K562 (cell line): Measurements from ENCODE around the gene TXN2. TPM values are rescaled to one million over a fixed set of nuclear protein-coding genes. Genes with fewer than 3 reads are reported as not detected.

Experiments
- BHLHE40 ChIP-seq: IDR thresholded peaks from 2 replicates; pipeline ENCODE4 v1.6.1; 2011; ENCODE audit warnings: low read length, improper control_type of control experiment
- CTCFL ChIP-seq: IDR thresholded peaks from 2 replicates; pipeline ENCODE4 v1.6.1; 2011; ENCODE audit warnings: borderline replicate concordance, low read depth, mild to moderate bottlenecking, moderate library complexity, low read length; ENCODE audit not compliant: insufficient read depth, poor library complexity, severe bottlenecking
- ELF4 ChIP-seq: fragments of 450-650 bp; formaldehyde crosslinking; IDR thresholded peaks from 2 replicates; pipeline ENCODE4 v1.4.0; 2022; ENCODE audit warnings: missing genetic modification characterization
- FOXA3 ChIP-seq, 2 experiments: fragments of 450-650 bp in 1 of 2; sonication (generic) in 1 of 2; formaldehyde crosslinking; IDR thresholded peaks in 1 of 2; conservative IDR thresholded peaks in 1 of 2; 2 replicates each; pipeline versions ENCODE4 v1.4.0 to v1.8.0; 2020 to 2022; ENCODE audit warnings: mild to moderate bottlenecking in 2 of 2, missing genetic modification reagents in 1 of 2
- FOXP1 ChIP-seq: sonication (generic); formaldehyde crosslinking; IDR thresholded peaks from 2 replicates; pipeline ENCODE4 v1.8.0; 2022; ENCODE audit warnings: mild to moderate bottlenecking, missing genetic modification reagents
- GABPB2 ChIP-seq: fragments of 250-450 bp; sonication (Bioruptor Pico); conservative IDR thresholded peaks from 2 replicates; pipeline ENCODE4 v1.5.1; 2021; ENCODE audit warnings: mild to moderate bottlenecking
- HDAC2 ChIP-seq: fragments of 450-650 bp; IDR thresholded peaks from 2 replicates; pipeline ENCODE4 v1.6.1; 2016; ENCODE audit warnings: mild to moderate bottlenecking
- KAT7 ChIP-seq: sonication (generic); formaldehyde crosslinking; IDR thresholded peaks from 2 replicates; pipeline ENCODE4 v1.8.0; 2022; ENCODE audit warnings: missing genetic modification reagents, mild to moderate bottlenecking, borderline replicate concordance
- MEF2A ChIP-seq: IDR thresholded peaks from 2 replicates; pipeline ENCODE4 v1.6.1; 2011; ENCODE audit warnings: low read depth, mild to moderate bottlenecking, low read length, moderate library complexity; ENCODE audit not compliant: control insufficient read depth
- MTA1 ChIP-seq: fragments of 450-650 bp; IDR thresholded peaks from 2 replicates; pipeline ENCODE4 v1.6.1; 2017; ENCODE audit warnings: borderline replicate concordance
- PBX2 ChIP-seq, 2 experiments: IDR thresholded peaks in 1 of 2; conservative IDR thresholded peaks in 1 of 2; 2 replicates each; pipeline ENCODE4 v1.6.1; 2016; ENCODE audit warnings: low read depth in 2 of 2, mild to moderate bottlenecking in 1 of 2, missing compliant biosample characterization in 1 of 2, missing genetic modification characterization in 1 of 2, moderate library complexity in 1 of 2
- PRPF4 ChIP-seq: fragments of 200-400 bp; formaldehyde crosslinking; IDR thresholded peaks from one replicate; pipeline ENCODE4 v1.6.1; 2017; ENCODE audit warnings: low read length, low read depth, mild to moderate bottlenecking; ENCODE audit not compliant: insufficient read depth, poor library complexity, severe bottlenecking
- SIRT6 ChIP-seq: IDR thresholded peaks from one replicate; pipeline ENCODE4 v1.6.1; 2012; ENCODE audit warnings: low read depth, mild to moderate bottlenecking, control low read depth, inconsistent platforms, low read length, moderate library complexity
- SLC30A9 ChIP-seq: fragments of 250-450 bp; sonication (Bioruptor Pico); IDR thresholded peaks from 2 replicates; pipeline ENCODE4 v1.8.0; 2022; ENCODE audit warnings: mild to moderate bottlenecking, moderate library complexity
- SMAD3 ChIP-seq: fragments of 450-650 bp; formaldehyde crosslinking; conservative IDR thresholded peaks from 2 replicates; pipeline ENCODE4 v1.4.0; 2020; ENCODE audit warnings: mild to moderate bottlenecking
- SMC3 ChIP-seq: conservative IDR thresholded peaks from 2 replicates; pipeline ENCODE4 v1.6.1; 2011; ENCODE audit warnings: low read depth, low read length, improper control_type of control experiment; ENCODE audit not compliant: insufficient read depth
- THRB ChIP-seq: fragments of 450-650 bp; formaldehyde crosslinking; conservative IDR thresholded peaks from 2 replicates; pipeline ENCODE4 v1.4.0; 2022; ENCODE audit warnings: mild to moderate bottlenecking, missing genetic modification characterization
- TSC22D4 ChIP-seq: fragments of 450-650 bp; IDR thresholded peaks from 2 replicates; pipeline ENCODE4 v1.6.1; 2016; ENCODE audit warnings: missing genetic modification characterization, missing biosample characterization, control low read depth
- ZNF165 ChIP-seq: fragments of 250-450 bp; sonication (Bioruptor Pico); IDR thresholded peaks from 2 replicates; pipeline ENCODE4 v1.4.0; 2020; ENCODE audit warnings: borderline replicate concordance
- ZNF184 ChIP-seq: sonication (generic); formaldehyde crosslinking; IDR thresholded peaks from 2 replicates; pipeline ENCODE4 v1.5.0; 2020; ENCODE audit warnings: missing genetic modification reagents
- ZNF431 ChIP-seq: sonication (generic); formaldehyde crosslinking; IDR thresholded peaks from 2 replicates; pipeline ENCODE4 v1.8.0; 2022; ENCODE audit warnings: mild to moderate bottlenecking, missing genetic modification reagents
- polyA plus RNA-seq, 8 experiments: library from polyadenylated mRNA; depleted of rRNA in 4 of 8; stranded (reverse) in 5 of 8; unstranded in 3 of 8; fragments of >200 nt; fragmentation: Nextera tagmentation in 2 of 8; fragmentation: Illumina TruSeq in 1 of 8; extraction: Ambion mirVana in 2 of 8; extraction: Trizol in 1 of 8; gene quantifications; 2 replicates each; pipeline versions ENCODE4 v1.2.1 to v1.2.3, GENCODE V29; 2011 to 2014; ENCODE audit warnings: inconsistent platforms in 1 of 8, missing spikeins in 1 of 8
- total RNA-seq, 7 experiments: library from RNA; depleted of rRNA in 6 of 7; stranded (reverse); fragments of >200 nt in 6 of 7; fragmentation: Illumina TruSeq in 2 of 7; extraction: Trizol in 2 of 7; gene quantifications; 2 replicates each; pipeline versions ENCODE4 v1.2.1 to v1.2.3, GENCODE V29; 2011 to 2021; ENCODE audit warnings: low replicate concordance in 1 of 7

The TXN2 gene
- total and polyA plus RNA-seq, 9 of the 15 experiments (the other 6 are each of a cell fraction or from before 2014, with no cell fraction given), result 48.5 to 399 (median 118) TPM

GRCh38 chr22:36506637-36507517 lies 25.4 kb upstream of the TXN2 start, which contains the start of gene FOXRED2 (continued):
- TF ChIP-seq SMC3 (no peak), MEF2A (no peak), ZNF184 (CRISPR knock-in tag) (no peak), ZNF165 (CRISPR knock-in tag) (no peak), BHLHE40 (peak; percentile 98), HDAC2 (no peak), TSC22D4 (tag) (no peak), KAT7 (CRISPR knock-in tag) (peak; percentile 81; the same call in 1 of the 2 replicates), MTA1 (no peak), SLC30A9 (CRISPR knock-in tag) (no peak), GABPB2 (no peak), ELF4 (CRISPR knock-in tag) (no peak), FOXA3 (CRISPR knock-in tag; conservative IDR thresholded peaks at IDR 0.05 in 1 of 2, IDR thresholded peaks at IDR 0.05 in 1 of 2) (peak in 1 of 2 experiments; percentile 67; a peak in 1 of 4 replicates), PRPF4 (no peak), FOXP1 (CRISPR knock-in tag) (peak; percentile 96), SIRT6 (no peak), CTCFL (no peak), PBX2 (CRISPR knock-in tag; IDR thresholded peaks at IDR 0.05; ENCODE audit: low read depth) (no peak), PBX2 (tag; conservative IDR thresholded peaks at IDR 0.05; ENCODE audit: low read depth) (no peak), THRB (CRISPR knock-in tag) (no peak), SMAD3 (no peak), ZNF431 (CRISPR knock-in tag) (peak; percentile 88)
